Trophoblast cell (in vitro differentiated cells and primary cell): Measurements from ENCODE around the gene MRGPRD.

Source experiments
- DNase-seq, 2 donors: peaks; one replicate each; pipeline ENCODE4 v3.0.0-alpha.2; 2016
- H2AFZ ChIP-seq: 2 replicates; pipeline ENCODE4 v1.6.1; 2013; ENCODE audit warnings: low read length, moderate library complexity, mild to moderate bottlenecking; ENCODE audit not compliant: insufficient read depth, poor library complexity
- H2AK5ac ChIP-seq: 2 replicates; pipeline ENCODE4 v1.6.1; 2013; ENCODE audit warnings: mild to moderate bottlenecking, low read length
- H2BK120ac ChIP-seq: 2 replicates; pipeline ENCODE4 v1.6.1; 2013; ENCODE audit warnings: low read length, mild to moderate bottlenecking, moderate library complexity; ENCODE audit not compliant: insufficient read depth, poor library complexity
- H2BK12ac ChIP-seq: 2 replicates; pipeline ENCODE4 v1.6.1; 2013; ENCODE audit warnings: mild to moderate bottlenecking, low read length, moderate library complexity
- H2BK5ac ChIP-seq: 2 replicates; pipeline ENCODE4 v1.6.1; 2013; ENCODE audit warnings: low read length, low read depth, moderate library complexity, mild to moderate bottlenecking; ENCODE audit not compliant: poor library complexity
- H3K14ac ChIP-seq: 2 replicates; pipeline ENCODE4 v1.6.1; 2013; ENCODE audit warnings: mild to moderate bottlenecking, low read length
- H3K18ac ChIP-seq: 2 replicates; pipeline ENCODE4 v1.6.1; 2013; ENCODE audit warnings: mild to moderate bottlenecking, low read length
- H3K23ac ChIP-seq: 2 replicates; pipeline ENCODE4 v1.6.1; 2013; ENCODE audit warnings: low read length
- H3K27ac ChIP-seq: 2 replicates; pipeline ENCODE4 v1.5.1; 2013; ENCODE audit warnings: low read depth, mild to moderate bottlenecking, inconsistent platforms, low read length, moderate library complexity
- H3K27me3 ChIP-seq: 2 replicates; pipeline ENCODE4 v1.6.1; 2013; ENCODE audit warnings: inconsistent platforms, mild to moderate bottlenecking, low read length, moderate library complexity; ENCODE audit not compliant: insufficient read depth
- H3K36me3 ChIP-seq, 2 experiments: 1 replicate in 1 of 2; 2 replicates in 1 of 2; pipeline ENCODE4 v1.6.1; 2013; ENCODE audit warnings: low read length in 2 of 2, mild to moderate bottlenecking in 2 of 2, moderate library complexity in 1 of 2; ENCODE audit not compliant: insufficient read depth in 2 of 2, control insufficient read depth in 1 of 2
- H3K4ac ChIP-seq: 2 replicates; pipeline ENCODE4 v1.6.1; 2013; ENCODE audit warnings: low read depth, mild to moderate bottlenecking, low read length, moderate library complexity
- H3K4me1 ChIP-seq, 2 experiments: 1 replicate in 1 of 2; 2 replicates in 1 of 2; pipeline ENCODE4 v1.6.1; 2013; ENCODE audit warnings: low read length in 2 of 2, mild to moderate bottlenecking in 2 of 2, moderate library complexity in 1 of 2; ENCODE audit not compliant: insufficient read depth in 2 of 2, control insufficient read depth in 1 of 2
- H3K4me2 ChIP-seq: 2 replicates; pipeline ENCODE4 v1.6.1; 2013; ENCODE audit warnings: inconsistent platforms, mild to moderate bottlenecking, low read length, moderate library complexity
- H3K4me3 ChIP-seq: 2 replicates; pipeline ENCODE4 v1.5.1; 2013; ENCODE audit warnings: mild to moderate bottlenecking, low read depth, low read length, inconsistent platforms
- H3K79me1 ChIP-seq: one replicate; pipeline ENCODE4 v1.6.1; 2013; ENCODE audit warnings: low read length
- H3K79me2 ChIP-seq: 2 replicates; pipeline ENCODE4 v1.6.1; 2013; ENCODE audit warnings: low read length, mild to moderate bottlenecking; ENCODE audit not compliant: control insufficient read depth, insufficient read depth, poor library complexity
- H3K9ac ChIP-seq: 2 replicates; pipeline ENCODE4 v1.6.1; 2013; ENCODE audit warnings: mild to moderate bottlenecking, low read length
- H3K9me3 ChIP-seq: 2 replicates; pipeline ENCODE4 v1.6.1; 2013; ENCODE audit warnings: low read depth, mild to moderate bottlenecking, control low read depth, inconsistent platforms, low read length; ENCODE audit not compliant: insufficient read depth
- H4K12ac ChIP-seq: 2 replicates; pipeline ENCODE4 v1.6.1; 2013; ENCODE audit warnings: low read depth, mild to moderate bottlenecking, low read length, moderate library complexity
- H4K8ac ChIP-seq: 2 replicates; pipeline ENCODE4 v1.6.1; 2013; ENCODE audit warnings: low read depth, mild to moderate bottlenecking, low read length, moderate library complexity
- H4K91ac ChIP-seq: one replicate; pipeline ENCODE4 v1.6.1; 2013; ENCODE audit warnings: low read depth, mild to moderate bottlenecking, low read length, moderate library complexity
- WGBS: extraction: QIAGEN DNeasy Blood & Tissue Kit; methylation state at CpG from one replicate; pipeline ENCODE4 v1.1.7; 2013; ENCODE audit warnings: missing lambda C conversion rate; ENCODE audit not compliant: insufficient read length, insufficient coverage; ENCODE audit errors: extremely low coverage; 5-methylcytosine and 5-hydroxymethylcytosine counted together

MRGPRD gene

DNA sequence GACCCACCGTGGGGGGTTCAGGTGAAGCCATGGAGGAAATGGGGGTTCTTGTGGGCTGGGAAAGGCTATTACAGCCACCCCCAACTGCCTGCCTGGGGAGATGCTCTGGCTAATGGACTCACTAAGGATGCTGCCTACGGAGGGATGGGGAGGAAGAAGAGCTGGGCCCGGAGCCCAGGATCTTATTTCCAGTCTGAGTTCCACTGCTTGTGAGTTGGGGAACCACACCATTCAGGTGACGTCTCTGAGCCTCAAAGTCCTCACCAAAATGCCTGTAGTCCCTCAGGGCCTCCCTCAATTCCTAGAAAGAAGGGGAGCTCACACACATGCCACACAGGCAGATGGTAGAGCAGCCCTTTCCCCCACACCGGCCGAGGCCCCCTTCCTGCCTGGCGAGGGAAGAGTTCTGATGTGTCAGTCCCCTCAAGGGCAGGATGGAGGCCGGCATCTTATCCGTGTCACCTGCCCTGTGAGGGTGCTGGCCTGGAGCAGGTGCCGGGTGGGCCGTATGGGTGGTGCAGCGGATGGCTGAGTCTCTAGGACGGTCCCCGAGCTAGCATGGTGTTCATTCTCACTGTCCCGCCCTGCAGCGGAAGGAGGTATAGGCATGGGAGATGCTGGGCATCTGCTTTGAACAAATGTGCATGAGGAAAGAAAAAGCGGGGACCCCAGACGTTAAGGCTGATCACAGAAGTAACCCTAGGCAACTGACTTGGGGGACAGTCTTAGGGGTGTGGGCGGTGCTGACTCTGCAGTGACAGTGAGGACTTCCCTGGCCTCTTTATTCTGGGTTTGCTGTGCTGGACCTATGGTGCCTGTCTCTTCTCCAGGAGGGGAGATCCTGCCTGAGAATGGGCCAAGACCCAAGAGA is 16.6 kb upstream of the MRGPRD start:
- H3K27me3 ChIP-seq = no peaks in the 10 kb centered on the region
- no peak for DNase-seq
- no peaks in the 10 kb centered on the region for H3K36me3 ChIP-seq
- H3K18ac ChIP-seq = no peak overlapping the region
- no peak overlapping the region for H3K9ac ChIP-seq
- H3K4me2 ChIP-seq = no peak overlapping the region
- no CpG with 5 or more reads among the region's 19 CpGs for WGBS
- H4K8ac ChIP-seq = no peak overlapping the region
- no peak overlapping the region for H3K4ac ChIP-seq
- no peak overlapping the region for H4K12ac ChIP-seq
- H3K4me3 ChIP-seq = no peak overlapping the region
- H2AFZ ChIP-seq = no peak overlapping the region
- H4K91ac ChIP-seq = no peak overlapping the region
- no peak overlapping the region for H2AK5ac ChIP-seq
- H3K79me2 ChIP-seq = no peaks in the 10 kb centered on the region
- H2BK120ac ChIP-seq = no peak overlapping the region
- no peak overlapping the region for H2BK12ac ChIP-seq
- H3K9me3 ChIP-seq = peaks cover 2% of the 10 kb centered on the region
- no peak overlapping the region for H3K27ac ChIP-seq
- no peaks in the 10 kb centered on the region for H3K4me1 ChIP-seq
- no peak overlapping the region for H3K23ac ChIP-seq
- H2BK5ac ChIP-seq = no peak overlapping the region
- H3K79me1 ChIP-seq = no peaks in the 10 kb centered on the region
- no peak overlapping the region for H3K14ac ChIP-seq

DNA sequence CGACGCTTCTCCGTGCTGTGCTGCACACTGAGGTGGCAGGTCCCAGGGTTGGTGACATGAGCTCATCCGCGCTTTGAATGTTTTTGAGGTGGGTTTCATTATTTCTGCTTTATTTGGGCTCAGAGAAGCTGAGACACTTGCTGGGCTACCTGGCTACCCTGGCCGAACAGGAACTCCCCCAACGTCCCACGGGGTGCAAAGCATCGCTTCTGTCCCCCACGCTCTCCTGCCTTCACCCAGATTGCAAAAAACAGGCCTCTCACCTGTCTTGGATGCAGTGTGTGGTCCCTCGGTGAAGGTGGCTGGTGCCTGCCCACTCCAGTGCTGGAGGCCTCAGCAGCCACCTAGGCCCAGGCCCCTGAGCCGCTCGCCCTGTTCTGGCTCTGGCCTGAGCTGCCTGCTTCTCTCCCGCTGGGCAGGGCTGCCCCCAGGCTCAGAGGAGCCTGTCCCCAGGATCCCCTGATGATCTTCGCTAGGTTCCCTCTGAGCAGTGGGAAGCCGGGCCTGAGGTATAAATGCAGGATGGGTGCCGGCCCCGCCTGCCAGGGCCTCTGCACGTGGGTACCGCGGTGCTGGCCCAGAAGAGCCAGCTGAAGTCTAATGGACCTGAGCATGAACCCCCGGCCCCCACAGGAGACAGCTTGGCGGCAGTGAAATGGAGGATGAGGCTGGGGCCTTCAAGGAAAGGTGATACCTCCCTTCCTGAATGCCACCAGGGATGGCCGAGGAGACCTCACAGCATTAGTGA is 15.8 kb upstream of the MRGPRD start:
- no peak overlapping the region for H3K23ac ChIP-seq
- DNase-seq = no peak
- H3K27me3 ChIP-seq = no peaks in the 10 kb centered on the region
- no peak overlapping the region for H3K4me2 ChIP-seq
- H2AK5ac ChIP-seq = no peak overlapping the region
- no peaks in the 10 kb centered on the region for H3K4me1 ChIP-seq
- no peak overlapping the region for H4K91ac ChIP-seq
- H3K18ac ChIP-seq = no peak overlapping the region
- no peak overlapping the region for H2BK120ac ChIP-seq
- no peak overlapping the region for H4K12ac ChIP-seq
- no peaks in the 10 kb centered on the region for H3K79me1 ChIP-seq
- peaks cover 2% of the 10 kb centered on the region for H3K9me3 ChIP-seq
- no peaks in the 10 kb centered on the region for H3K36me3 ChIP-seq
- WGBS = no CpG with 5 or more reads among the region's 24 CpGs
- H4K8ac ChIP-seq = no peak overlapping the region
- H3K79me2 ChIP-seq = no peaks in the 10 kb centered on the region
- no peak overlapping the region for H3K4ac ChIP-seq
- no peak overlapping the region for H3K14ac ChIP-seq
- no peak overlapping the region for H3K27ac ChIP-seq
- H2AFZ ChIP-seq = no peak overlapping the region
- no peak overlapping the region for H3K9ac ChIP-seq
- H2BK5ac ChIP-seq = no peak overlapping the region
- H2BK12ac ChIP-seq = no peak overlapping the region
- H3K4me3 ChIP-seq = no peak overlapping the region

DNA sequence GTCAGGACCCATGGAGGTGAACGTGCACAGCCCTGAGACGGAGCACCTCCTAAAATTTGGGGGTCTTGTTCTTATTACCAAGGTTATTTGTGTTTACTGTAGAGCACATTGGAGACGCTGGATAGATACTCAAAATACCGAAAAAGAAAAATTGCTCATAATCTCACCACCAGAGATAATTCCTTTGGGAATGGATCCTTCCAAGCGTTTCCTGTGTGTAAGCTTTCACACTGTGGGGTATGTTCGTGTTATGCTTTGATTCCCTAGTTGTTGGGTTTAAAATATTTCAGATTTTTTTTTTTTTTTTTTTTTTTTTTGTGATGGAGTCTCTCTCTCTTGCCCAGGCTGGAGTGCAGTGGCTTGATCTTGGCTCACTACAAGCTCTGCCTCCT is 14.1 kb upstream of the MRGPRD start:
- Histone ChIP-seq H4K8ac (no peak overlapping the region), H4K91ac (no peak overlapping the region), H2AK5ac (no peak overlapping the region), H2AFZ (no peak overlapping the region), H2BK120ac (no peak overlapping the region), H3K27me3 (no peaks in the 10 kb centered on the region), H3K4me2 (no peak overlapping the region), H2BK5ac (no peak overlapping the region), H3K23ac (no peak overlapping the region), H3K9me3 (peaks cover 2% of the 10 kb centered on the region), H2BK12ac (no peak overlapping the region), H3K79me1 (no peaks in the 10 kb centered on the region), H3K27ac (no peak overlapping the region), H3K9ac (no peak overlapping the region), H3K36me3 (no peaks in the 10 kb centered on the region), H3K79me2 (no peaks in the 10 kb centered on the region), H4K12ac (no peak overlapping the region), H3K18ac (no peak overlapping the region), H3K14ac (no peak overlapping the region), H3K4me1 (no peaks in the 10 kb centered on the region), H3K4ac (no peak overlapping the region), H3K4me3 (no peak overlapping the region)
- no peak for DNase-seq
- WGBS = no CpG with 5 or more reads among the region's 6 CpGs

DNA sequence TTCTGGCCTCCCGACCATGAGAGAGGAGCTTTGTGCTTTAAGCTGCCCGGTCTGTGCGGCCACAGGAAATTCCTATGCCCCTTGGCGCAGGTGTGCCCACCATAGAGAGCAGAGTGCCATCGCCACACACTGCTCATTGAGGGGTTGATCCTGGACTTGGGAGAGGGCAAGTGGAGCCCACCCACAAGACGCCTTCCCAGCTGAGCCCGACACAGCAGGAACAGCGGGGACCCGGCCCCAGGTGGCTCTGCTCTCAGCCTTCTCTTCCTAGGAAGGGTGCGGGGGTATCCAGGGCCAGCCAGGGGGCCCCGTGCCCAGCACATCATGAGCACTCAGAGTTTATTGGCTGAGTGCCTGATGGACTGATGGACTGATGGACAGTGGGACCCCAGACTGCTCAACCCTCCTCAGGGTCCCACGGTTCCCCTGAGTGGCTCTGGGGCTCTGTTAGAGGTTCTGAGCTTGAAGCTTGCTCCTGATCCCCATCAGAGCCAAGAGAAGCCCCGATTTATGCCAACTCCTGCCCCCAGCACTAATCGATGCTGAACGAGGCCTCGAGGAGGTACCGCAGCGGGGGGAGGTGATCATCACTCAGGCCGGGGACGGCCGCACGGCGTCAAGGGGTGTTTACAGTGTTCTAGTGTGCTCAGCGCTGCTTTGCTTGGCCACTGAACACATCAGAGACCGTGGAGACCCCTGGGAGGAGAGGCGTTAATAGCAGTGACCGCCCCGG is 13.5 kb upstream of the MRGPRD start:
- H3K14ac ChIP-seq = no peak overlapping the region
- H4K91ac ChIP-seq = no peak overlapping the region
- no peaks in the 10 kb centered on the region for H3K79me2 ChIP-seq
- no peak overlapping the region for H3K27ac ChIP-seq
- no peak overlapping the region for H2AFZ ChIP-seq
- H4K12ac ChIP-seq = no peak overlapping the region
- H4K8ac ChIP-seq = no peak overlapping the region
- H3K27me3 ChIP-seq = no peaks in the 10 kb centered on the region
- H3K4me1 ChIP-seq = no peaks in the 10 kb centered on the region
- no peaks in the 10 kb centered on the region for H3K79me1 ChIP-seq
- no peak overlapping the region for H3K4me3 ChIP-seq
- H2BK12ac ChIP-seq = no peak overlapping the region
- H3K4ac ChIP-seq = no peak overlapping the region
- H2AK5ac ChIP-seq = no peak overlapping the region
- H3K18ac ChIP-seq = no peak overlapping the region
- DNase-seq = no peak
- H3K4me2 ChIP-seq = no peak overlapping the region
- no CpG with 5 or more reads among the region's 28 CpGs for WGBS
- H3K9ac ChIP-seq = no peak overlapping the region
- H3K23ac ChIP-seq = no peak overlapping the region
- no peaks in the 10 kb centered on the region for H3K36me3 ChIP-seq
- no peak overlapping the region for H2BK120ac ChIP-seq
- no peak overlapping the region for H2BK5ac ChIP-seq
- H3K9me3 ChIP-seq = peaks cover 2% of the 10 kb centered on the region
